HepG2 (cell line): ENCODE results near the gene POLRMT. TPM values are rescaled to one million over a fixed set of nuclear protein-coding genes. Genes with fewer than 3 reads are reported as not detected.

ENCODE experiments used
- ATAC-seq: fragments of 200-7000 bp; cut with Tn5 transposase; 3 replicates; pipeline ENCODE4 v1.9.1; 2020; ENCODE audit warnings: mild to moderate bottlenecking, moderate library complexity
- BruUV-seq: library from RNA; stranded (reverse); fragments of 400-500 nt; replicated peaks from 2 replicates; lab custom pipeline; 2021; lab: Mats Ljungman, UMichigan
- CTCF ChIA-PET: fragments of 300-600 bp; formaldehyde crosslinking; extraction: SDS; loops from one replicate; lab custom pipeline; 2021; ENCODE audit warnings: low total read pairs, inconsistent platforms, low intra/inter-chr PET ratio; lab: Yijun Ruan, JAX
- POLR2A ChIA-PET: fragments of 350-600 bp; sonication (Branson Sonifier 250); formaldehyde crosslinking; loops from one replicate; lab custom pipeline; 2020; ENCODE audit warnings: antibody characterized with exemption, inconsistent platforms; lab: Yijun Ruan, JAX
- DNase-seq: peaks from one replicate; pipeline ENCODE4 v3.0.0-alpha.2; 2015; ENCODE audit warnings: low spot score
- FAIRE-seq: peaks from 3 replicates; lab custom pipeline; 2011; peaks lifted over from hg19 to GRCh38; lab: Jason Lieb, UNC
- H2AFZ ChIP-seq: one replicate; pipeline ENCODE4 v1.6.1; 2011; ENCODE audit warnings: low read length, inconsistent platforms
- H3K27ac ChIP-seq: fragments of 300-600 bp; 3 replicates; pipeline ENCODE4 v1.8.0; 2011; ENCODE audit warnings: mixed run types, mild to moderate bottlenecking, mixed read lengths, low read length, inconsistent platforms; ENCODE audit not compliant: insufficient read depth; ENCODE audit errors: extremely low read length
- H3K27me3 ChIP-seq, 2 experiments: fragments of 200-600 bp in 1 of 2; 2 replicates in 1 of 2; 3 replicates in 1 of 2; pipeline versions ENCODE4 v1.6.0 to v1.8.0; 2011; ENCODE audit warnings: low read length in 2 of 2, mild to moderate bottlenecking in 2 of 2, moderate library complexity in 2 of 2, inconsistent platforms in 1 of 2; ENCODE audit not compliant: insufficient read depth in 2 of 2, control insufficient read depth in 1 of 2
- H3K36me3 ChIP-seq, 2 experiments: fragments of 200-600 bp in 1 of 2; replicated peaks in 1 of 2; 2 replicates in 1 of 2; 3 replicates in 1 of 2; pipeline versions ENCODE4 v1.5.1 to v1.8.0; 2011; ENCODE audit warnings: low read length in 2 of 2, inconsistent platforms in 1 of 2; ENCODE audit not compliant: insufficient read depth in 2 of 2, control insufficient read depth in 1 of 2
- H3K4me1 ChIP-seq: 2 replicates; pipeline ENCODE4 v1.5.1; 2012; ENCODE audit warnings: low read length, inconsistent platforms; ENCODE audit not compliant: insufficient read depth
- H3K4me2 ChIP-seq: 2 replicates; pipeline ENCODE4 v1.6.0; 2011; ENCODE audit warnings: low read depth, low read length, inconsistent platforms
- H3K4me3 ChIP-seq, 3 experiments: fragments of 200-600 bp in 1 of 3; sonication (generic), shearing (Covaris generic) in 1 of 3; replicated peaks in 1 of 3; 2 replicates each; pipeline ENCODE4 v1.5.1; 2011 to 2016; ENCODE audit warnings: low read length in 3 of 3, inconsistent platforms in 2 of 3, low read depth in 2 of 3, mild to moderate bottlenecking in 2 of 3, control low read depth in 1 of 3, mixed read lengths in 1 of 3; ENCODE audit not compliant: insufficient read depth in 1 of 3
- H3K79me2 ChIP-seq: one replicate; pipeline ENCODE4 v1.6.1; 2011; ENCODE audit warnings: low read length, inconsistent platforms; ENCODE audit not compliant: insufficient read depth
- H3K9ac ChIP-seq: 2 replicates; pipeline ENCODE4 v1.6.0; 2011; ENCODE audit warnings: mild to moderate bottlenecking, low read depth, low read length, inconsistent platforms; ENCODE audit not compliant: insufficient read depth
- H3K9me3 ChIP-seq: 2 replicates; pipeline ENCODE4 v1.5.1; 2012; ENCODE audit warnings: mild to moderate bottlenecking, low read length
- H4K20me1 ChIP-seq: 2 replicates; pipeline ENCODE4 v1.6.0; 2011; ENCODE audit warnings: inconsistent platforms, mild to moderate bottlenecking, low read length, moderate library complexity; ENCODE audit not compliant: insufficient read depth
- CREB1 ChIP-seq, 2 experiments: fragments of 450-650 bp in 1 of 2; IDR thresholded peaks; 2 replicates each; pipeline ENCODE4 v1.6.1; 2016 to 2017; ENCODE audit warnings: control low read depth in 1 of 2, mild to moderate bottlenecking in 1 of 2, missing compliant biosample characterization in 1 of 2, missing genetic modification characterization in 1 of 2
- JUN ChIP-seq: sonication (generic); formaldehyde crosslinking; IDR thresholded peaks from 2 replicates; pipeline ENCODE4 v1.4.0; 2020; ENCODE audit warnings: mild to moderate bottlenecking, missing genetic modification reagents
- MTF1 ChIP-seq: sonication (generic); formaldehyde crosslinking; IDR thresholded peaks from 2 replicates; pipeline ENCODE4 v1.5.0; 2020; ENCODE audit warnings: missing genetic modification reagents
- SKIL ChIP-seq: sonication (generic); formaldehyde crosslinking; IDR thresholded peaks from 2 replicates; pipeline ENCODE4 v1.8.0; 2022; ENCODE audit warnings: missing genetic modification reagents, mild to moderate bottlenecking, moderate library complexity, borderline replicate concordance
- ZBTB33 ChIP-seq: sonication (generic); formaldehyde crosslinking; IDR thresholded peaks from 2 replicates; pipeline ENCODE4 v1.4.0; 2020; ENCODE audit warnings: missing genetic modification reagents
- ZNF33B ChIP-seq: sonication (generic); formaldehyde crosslinking; IDR thresholded peaks from 2 replicates; pipeline ENCODE4 v1.5.1; 2020; ENCODE audit warnings: mild to moderate bottlenecking, missing genetic modification reagents
- ZNF34 ChIP-seq: sonication (generic); formaldehyde crosslinking; IDR thresholded peaks from 2 replicates; pipeline ENCODE4 v1.4.0; 2020; ENCODE audit warnings: mild to moderate bottlenecking, missing genetic modification reagents, borderline replicate concordance
- WGBS: methylation state at CpG from one replicate; pipeline ENCODE4 v1.1.6; 2017; ENCODE audit warnings: low lambda C conversion rate; 5-methylcytosine and 5-hydroxymethylcytosine counted together
- in situ Hi-C: cut with HindIII; loops from 2 replicates; pipeline ENCODE4 v1.10.0; 2017; ENCODE audit warnings: low pct_unique_long_range_greater_than_20kb; ENCODE audit not compliant: extremely low pct_ligation_motif_present
- intact Hi-C: fragments of 100-400 bp; cut with micrococcal nuclease; formaldehyde crosslinking; loops from one replicate; pipeline ENCODE4 v1.10.0; 2022; ENCODE audit not compliant: unreplicated experiment
- polyA plus RNA-seq, 8 experiments: library from polyadenylated mRNA; depleted of rRNA in 3 of 8; stranded (reverse) in 7 of 8; unstranded in 1 of 8; fragments of >200 nt; fragmentation: Illumina TruSeq in 4 of 8; extraction: Trizol in 4 of 8; gene quantifications; 2 replicates each; pipeline versions ENCODE4 v1.2.1 to v1.2.3, GENCODE V29; 2011 to 2016; ENCODE audit warnings: low read depth in 4 of 8, missing spikeins in 1 of 8, mixed read lengths in 1 of 8; ENCODE audit not compliant: insufficient read depth in 1 of 8
- total RNA-seq, 5 experiments: library from RNA; depleted of rRNA; stranded (reverse); fragments of >200 nt; fragmentation: Illumina TruSeq; extraction: Trizol; gene quantifications; 2 replicates each; pipeline ENCODE4 v1.2.3, GENCODE V29; 2016; ENCODE audit warnings: low read depth in 1 of 5
- TF ChIP-seq, protein P1 (sequence below): IDR thresholded peaks from 2 replicates; pipeline ENCODE4 v1.4.0; 2020; ENCODE audit warnings: mild to moderate bottlenecking, missing genetic modification reagents

Gene POLRMT
- total and polyA plus RNA-seq, 2 of the 13 experiments (the other 11 are each of a cell fraction or from before 2014, with no cell fraction given), result 78.0 to 101 TPM

GRCh38 chr19:650121-650520 is 16.8 kb upstream of the POLRMT start:
- Histone ChIP-seq H3K36me3 (peaks cover 34 to 62% of the 10 kb centered on the region in 2 experiments; a peak in 4 of 5 replicates), H2AFZ (no peak overlapping the region), H3K27me3 (no peaks in the 10 kb centered on the region), H3K9ac (no peak overlapping the region), H3K9me3 (no peaks in the 10 kb centered on the region), H3K4me1 (no peaks in the 10 kb centered on the region), H3K4me2 (no peak overlapping the region), H3K79me2 (peaks cover 27% of the 10 kb centered on the region), H4K20me1 (peaks cover 38% of the 10 kb centered on the region), H3K4me3 (no peak overlapping the region), H3K27ac (no peak overlapping the region)
- no TSS peak for BruUV-seq
- CTCF ChIA-PET, result no interaction called here
- intact Hi-C loops (no loop called here), in situ Hi-C loops (no loop called here)
- ATAC-seq (no peak), FAIRE-seq (no peak), DNase-seq (no peak)
- TF ChIP-seq MTF1 (CRISPR knock-in tag) (no peak), ZNF33B (CRISPR knock-in tag) (no peak), JUN (CRISPR knock-in tag) (no peak), CREB1 (IDR thresholded peaks at IDR 0.05) (no peak), CREB1 (CRISPR knock-in tag; IDR thresholded peaks at IDR 0.05) (no peak), ZBTB33 (CRISPR knock-in tag) (no peak), ZNF34 (CRISPR knock-in tag) (no peak), SKIL (CRISPR knock-in tag) (no peak)
- TF ChIP-seq, protein P1, sequence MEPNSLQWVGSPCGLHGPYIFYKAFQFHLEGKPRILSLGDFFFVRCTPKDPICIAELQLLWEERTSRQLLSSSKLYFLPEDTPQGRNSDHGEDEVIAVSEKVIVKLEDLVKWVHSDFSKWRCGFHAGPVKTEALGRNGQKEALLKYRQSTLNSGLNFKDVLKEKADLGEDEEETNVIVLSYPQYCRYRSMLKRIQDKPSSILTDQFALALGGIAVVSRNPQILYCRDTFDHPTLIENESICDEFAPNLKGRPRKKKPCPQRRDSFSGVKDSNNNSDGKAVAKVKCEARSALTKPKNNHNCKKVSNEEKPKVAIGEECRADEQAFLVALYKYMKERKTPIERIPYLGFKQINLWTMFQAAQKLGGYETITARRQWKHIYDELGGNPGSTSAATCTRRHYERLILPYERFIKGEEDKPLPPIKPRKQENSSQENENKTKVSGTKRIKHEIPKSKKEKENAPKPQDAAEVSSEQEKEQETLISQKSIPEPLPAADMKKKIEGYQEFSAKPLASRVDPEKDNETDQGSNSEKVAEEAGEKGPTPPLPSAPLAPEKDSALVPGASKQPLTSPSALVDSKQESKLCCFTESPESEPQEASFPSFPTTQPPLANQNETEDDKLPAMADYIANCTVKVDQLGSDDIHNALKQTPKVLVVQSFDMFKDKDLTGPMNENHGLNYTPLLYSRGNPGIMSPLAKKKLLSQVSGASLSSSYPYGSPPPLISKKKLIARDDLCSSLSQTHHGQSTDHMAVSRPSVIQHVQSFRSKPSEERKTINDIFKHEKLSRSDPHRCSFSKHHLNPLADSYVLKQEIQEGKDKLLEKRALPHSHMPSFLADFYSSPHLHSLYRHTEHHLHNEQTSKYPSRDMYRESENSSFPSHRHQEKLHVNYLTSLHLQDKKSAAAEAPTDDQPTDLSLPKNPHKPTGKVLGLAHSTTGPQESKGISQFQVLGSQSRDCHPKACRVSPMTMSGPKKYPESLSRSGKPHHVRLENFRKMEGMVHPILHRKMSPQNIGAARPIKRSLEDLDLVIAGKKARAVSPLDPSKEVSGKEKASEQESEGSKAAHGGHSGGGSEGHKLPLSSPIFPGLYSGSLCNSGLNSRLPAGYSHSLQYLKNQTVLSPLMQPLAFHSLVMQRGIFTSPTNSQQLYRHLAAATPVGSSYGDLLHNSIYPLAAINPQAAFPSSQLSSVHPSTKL (CRISPR knock-in tag), result no peak
- 98% methylated on average over 7 of the region's 11 CpGs for WGBS
- POLR2A ChIA-PET, result interaction anchor here (1.0 kb wide), 1 partner anchor 9 kb away, joined by 3 read pairs; no protein-coding TSS in a partner anchor
